Fibroblast of lung (primary cell): ENCODE data around the gene MRPL38. TPM values are rescaled to one million over a fixed set of nuclear protein-coding genes. Genes with fewer than 3 reads are reported as not detected.

ENCODE experiments used
- DNase-seq, 2 donors: peaks; one replicate each; pipeline versions ENCODE4 v3.0.0 to v3.0.0-alpha.2; 2010; ENCODE audit warnings: low read depth in 2 of 2
- H2AFZ ChIP-seq: 2 replicates; pipeline ENCODE4 v1.5.1; 2012; ENCODE audit warnings: low read length, control low read depth, inconsistent platforms
- H3K27ac ChIP-seq: 2 replicates; pipeline ENCODE4 v1.5.1; 2011; ENCODE audit warnings: low read length, control low read depth; ENCODE audit not compliant: insufficient read depth
- H3K27me3 ChIP-seq: 2 replicates; pipeline ENCODE4 v1.5.1; 2011; ENCODE audit warnings: mild to moderate bottlenecking, low read length; ENCODE audit not compliant: control insufficient read depth, insufficient read depth
- H3K36me3 ChIP-seq: 2 replicates; pipeline ENCODE4 v1.5.1; 2011; ENCODE audit warnings: low read length; ENCODE audit not compliant: control insufficient read depth, insufficient read depth
- H3K4me1 ChIP-seq: 2 replicates; pipeline ENCODE4 v1.5.1; 2011; ENCODE audit warnings: low read length; ENCODE audit not compliant: control insufficient read depth, insufficient read depth; ENCODE audit errors: extremely low read depth
- H3K4me2 ChIP-seq: 2 replicates; pipeline ENCODE4 v1.5.1; 2011; ENCODE audit warnings: low read length, control low read depth; ENCODE audit not compliant: insufficient read depth; ENCODE audit errors: extremely low read depth
- H3K4me3 ChIP-seq, 4 experiments: fragments of 200-600 bp in 1 of 4; sonication (generic) in 1 of 4; replicated peaks in 1 of 4; 2 replicates each; pipeline ENCODE4 v1.5.1; 2011 to 2016; ENCODE audit warnings: low read length in 4 of 4, low read depth in 3 of 4, mild to moderate bottlenecking in 3 of 4, control low read depth in 2 of 4, inconsistent platforms in 1 of 4, mixed read lengths in 1 of 4; ENCODE audit not compliant: insufficient read depth in 1 of 4; ENCODE audit errors: control extremely low read depth in 1 of 4
- H3K79me2 ChIP-seq: 2 replicates; pipeline ENCODE4 v1.5.1; 2012; ENCODE audit warnings: mild to moderate bottlenecking, low read length, inconsistent platforms; ENCODE audit not compliant: control insufficient read depth, insufficient read depth
- H3K9ac ChIP-seq: 2 replicates; pipeline ENCODE4 v1.5.1; 2011; ENCODE audit warnings: mild to moderate bottlenecking, low read length, control low read depth; ENCODE audit not compliant: insufficient read depth
- H3K9me3 ChIP-seq: 2 replicates; pipeline ENCODE4 v1.5.1; 2012; ENCODE audit warnings: low read depth, low read length; ENCODE audit not compliant: control insufficient read depth, insufficient read depth
- H4K20me1 ChIP-seq: 2 replicates; pipeline ENCODE4 v1.5.1; 2011; ENCODE audit warnings: low read length; ENCODE audit not compliant: control insufficient read depth, insufficient read depth; ENCODE audit errors: extremely low read depth
- EZH2 ChIP-seq: IDR thresholded peaks from 2 replicates; pipeline ENCODE4 v1.5.1; 2012; ENCODE audit warnings: low read length, control low read depth, mild to moderate bottlenecking; ENCODE audit errors: missing control alignments
- polyA plus RNA-seq, 2 donors: library from polyadenylated mRNA; depleted of rRNA in 1 of 2; stranded (reverse) in 1 of 2; unstranded in 1 of 2; fragments of >200 nt; gene quantifications; 2 replicates each; pipeline ENCODE4 v1.2.1, GENCODE V29; 2011 to 2012; ENCODE audit warnings: missing spikeins in 1 of 2
- total RNA-seq: library from RNA; depleted of rRNA; stranded (reverse); fragments of >200 nt; gene quantifications from 2 replicates; pipeline ENCODE4 v1.2.1, GENCODE V29; 2014
- TF ChIP-seq, protein P1 (sequence below), 2 donors: IDR thresholded peaks in 1 of 2; conservative IDR thresholded peaks in 1 of 2; 1 replicate in 1 of 2; 2 replicates in 1 of 2; pipeline ENCODE4 v1.5.1; 2011 to 2012; ENCODE audit warnings: low read length in 2 of 2, control low read depth in 1 of 2, inconsistent platforms in 1 of 2, low read depth in 1 of 2, mild to moderate bottlenecking in 1 of 2

MRPL38 gene
- total and polyA plus RNA-seq, 2 donors (not counting 1 experiment from before 2014, with no cell fraction given), result 19.3 to 36.0 TPM

DNA sequence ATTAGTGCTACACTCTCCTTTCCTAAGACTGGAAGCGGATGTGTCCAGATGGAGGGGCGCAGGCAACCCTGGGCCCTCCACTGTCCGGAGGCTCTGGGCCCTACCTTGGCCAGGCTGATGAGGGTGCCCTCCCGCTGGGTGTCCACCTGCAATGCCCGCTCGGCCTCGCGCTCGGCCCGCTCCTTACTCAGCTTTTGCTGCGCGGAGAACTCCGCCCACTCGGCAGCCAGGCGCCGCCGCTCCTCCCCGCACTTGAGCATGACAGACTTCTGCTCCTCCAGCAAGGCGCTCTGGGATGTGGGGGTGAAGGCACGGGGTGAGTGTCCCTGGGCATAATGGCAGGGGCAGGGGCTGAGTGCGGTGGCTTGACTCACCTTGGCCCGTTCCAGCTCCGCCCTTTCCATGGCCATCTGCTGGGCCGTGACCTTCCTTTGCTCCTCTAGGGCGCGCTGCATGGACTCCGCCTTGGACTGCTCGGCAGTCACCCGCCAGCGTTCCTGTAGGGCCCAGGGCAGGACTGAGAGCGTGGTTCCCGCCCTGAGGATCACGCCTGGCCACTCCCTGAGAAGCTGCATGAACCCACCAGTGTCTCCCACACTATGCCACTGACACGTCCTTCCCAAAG, 10.1 kb upstream of the MRPL38 start:
- no peaks in the 10 kb centered on the region for H3K9me3 ChIP-seq
- no peak for DNase-seq
- no peak overlapping the region for H3K4me3 ChIP-seq
- H3K36me3 ChIP-seq, result peaks cover 2% of the 10 kb centered on the region
- no peak overlapping the region for H3K27ac ChIP-seq
- no peaks in the 10 kb centered on the region for H4K20me1 ChIP-seq
- no peaks in the 10 kb centered on the region for H3K79me2 ChIP-seq
- no peak overlapping the region for H3K4me2 ChIP-seq
- TF ChIP-seq, protein P1, sequence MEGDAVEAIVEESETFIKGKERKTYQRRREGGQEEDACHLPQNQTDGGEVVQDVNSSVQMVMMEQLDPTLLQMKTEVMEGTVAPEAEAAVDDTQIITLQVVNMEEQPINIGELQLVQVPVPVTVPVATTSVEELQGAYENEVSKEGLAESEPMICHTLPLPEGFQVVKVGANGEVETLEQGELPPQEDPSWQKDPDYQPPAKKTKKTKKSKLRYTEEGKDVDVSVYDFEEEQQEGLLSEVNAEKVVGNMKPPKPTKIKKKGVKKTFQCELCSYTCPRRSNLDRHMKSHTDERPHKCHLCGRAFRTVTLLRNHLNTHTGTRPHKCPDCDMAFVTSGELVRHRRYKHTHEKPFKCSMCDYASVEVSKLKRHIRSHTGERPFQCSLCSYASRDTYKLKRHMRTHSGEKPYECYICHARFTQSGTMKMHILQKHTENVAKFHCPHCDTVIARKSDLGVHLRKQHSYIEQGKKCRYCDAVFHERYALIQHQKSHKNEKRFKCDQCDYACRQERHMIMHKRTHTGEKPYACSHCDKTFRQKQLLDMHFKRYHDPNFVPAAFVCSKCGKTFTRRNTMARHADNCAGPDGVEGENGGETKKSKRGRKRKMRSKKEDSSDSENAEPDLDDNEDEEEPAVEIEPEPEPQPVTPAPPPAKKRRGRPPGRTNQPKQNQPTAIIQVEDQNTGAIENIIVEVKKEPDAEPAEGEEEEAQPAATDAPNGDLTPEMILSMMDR (conservative IDR thresholded peaks at IDR 0.05 in 1 of 2, IDR thresholded peaks at IDR 0.05 in 1 of 2; ENCODE audit: low read depth in 1 of 2, low read length in 2 of 2), result no peak
- TF ChIP-seq EZH2, result no peak
- no peak overlapping the region for H2AFZ ChIP-seq
- H3K4me1 ChIP-seq, result no peaks in the 10 kb centered on the region
- no peak overlapping the region for H3K9ac ChIP-seq
- H3K27me3 ChIP-seq, result no peaks in the 10 kb centered on the region

DNA sequence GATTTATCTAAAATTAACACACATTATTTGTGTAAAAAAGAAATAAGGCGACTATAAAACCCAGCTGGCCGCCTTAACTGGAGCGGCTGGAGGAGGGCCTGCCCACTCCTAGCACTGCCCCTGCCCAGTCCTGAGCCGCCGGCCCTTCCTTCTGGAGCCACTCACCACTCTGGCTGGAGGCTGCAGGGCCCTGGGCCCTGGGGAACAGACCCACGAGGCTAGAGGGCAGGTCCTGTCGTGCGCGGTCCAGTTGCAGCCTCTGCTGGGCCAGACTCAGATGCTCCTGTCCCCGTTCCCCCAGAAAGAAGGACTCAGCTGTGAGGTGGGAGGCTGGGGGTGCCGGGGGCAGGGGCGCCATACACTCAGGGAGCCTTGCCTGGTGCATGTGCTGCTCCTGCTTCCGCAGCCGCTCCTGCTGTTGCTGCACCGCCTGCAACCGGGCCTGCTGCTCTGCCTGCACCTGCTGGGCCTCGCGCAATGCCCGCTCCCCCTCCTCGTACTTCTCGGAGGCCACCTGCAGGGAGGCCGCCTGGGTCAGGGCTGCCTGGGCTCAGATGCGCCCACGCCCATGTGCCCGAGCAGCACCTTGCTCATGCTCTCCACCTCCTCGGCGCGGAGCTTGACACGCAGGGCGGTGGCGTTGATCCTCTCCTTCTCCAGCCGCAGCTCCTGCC, 9.0 kb upstream of the MRPL38 start:
- no peaks in the 10 kb centered on the region for H4K20me1 ChIP-seq
- H3K9ac ChIP-seq, result no peak overlapping the region
- H2AFZ ChIP-seq, result no peak overlapping the region
- peaks cover 2% of the 10 kb centered on the region for H3K36me3 ChIP-seq
- no peaks in the 10 kb centered on the region for H3K79me2 ChIP-seq
- no peaks in the 10 kb centered on the region for H3K9me3 ChIP-seq
- H3K4me3 ChIP-seq, result no peak overlapping the region
- DNase-seq, result no peak
- TF ChIP-seq EZH2, result no peak
- TF ChIP-seq, protein P1 (conservative IDR thresholded peaks at IDR 0.05 in 1 of 2, IDR thresholded peaks at IDR 0.05 in 1 of 2; ENCODE audit: low read depth in 1 of 2, low read length in 2 of 2), result no peak
- H3K27me3 ChIP-seq, result no peaks in the 10 kb centered on the region
- H3K4me2 ChIP-seq, result no peak overlapping the region
- no peak overlapping the region for H3K27ac ChIP-seq
- no peaks in the 10 kb centered on the region for H3K4me1 ChIP-seq

GRCh38 chr17:75910699-75911098, 6.0 kb upstream of the MRPL38 start:
- Histone ChIP-seq H2AFZ (no peak overlapping the region), H3K9me3 (no peaks in the 10 kb centered on the region), H3K9ac (no peak overlapping the region), H3K4me3 (no peak overlapping the region), H3K4me1 (no peaks in the 10 kb centered on the region), H3K4me2 (no peak overlapping the region), H3K27ac (no peak overlapping the region), H3K27me3 (no peaks in the 10 kb centered on the region), H3K79me2 (no peaks in the 10 kb centered on the region), H4K20me1 (no peaks in the 10 kb centered on the region), H3K36me3 (peaks cover 2% of the 10 kb centered on the region)
- TF ChIP-seq, protein P1 (conservative IDR thresholded peaks at IDR 0.05 in 1 of 2, IDR thresholded peaks at IDR 0.05 in 1 of 2; ENCODE audit: low read depth in 1 of 2, low read length in 2 of 2), result no peak
- TF ChIP-seq EZH2, result no peak
- DNase-seq, result no peak
